Cardiac fibroblast (primary cell): Measurements from ENCODE around the gene GPR137B.

Experiments
- DNase-seq, 2 donors: peaks; one replicate each; pipeline versions ENCODE4 v3.0.0 to v3.0.0-alpha.2; 2010; ENCODE audit warnings: low read depth in 2 of 2
- H3K4me3 ChIP-seq, 2 donors: replicated peaks in 1 of 2; 1 replicate in 1 of 2; 2 replicates in 1 of 2; pipeline ENCODE4 v1.5.1; 2011; ENCODE audit warnings: low read depth in 2 of 2, low read length in 2 of 2, mild to moderate bottlenecking in 2 of 2, moderate library complexity in 1 of 2
- TF ChIP-seq, protein P1 (sequence below): IDR thresholded peaks from one replicate; pipeline ENCODE4 v1.5.1; 2011; ENCODE audit warnings: low read depth, mild to moderate bottlenecking, low read length, inconsistent platforms

Gene GPR137B

DNA sequence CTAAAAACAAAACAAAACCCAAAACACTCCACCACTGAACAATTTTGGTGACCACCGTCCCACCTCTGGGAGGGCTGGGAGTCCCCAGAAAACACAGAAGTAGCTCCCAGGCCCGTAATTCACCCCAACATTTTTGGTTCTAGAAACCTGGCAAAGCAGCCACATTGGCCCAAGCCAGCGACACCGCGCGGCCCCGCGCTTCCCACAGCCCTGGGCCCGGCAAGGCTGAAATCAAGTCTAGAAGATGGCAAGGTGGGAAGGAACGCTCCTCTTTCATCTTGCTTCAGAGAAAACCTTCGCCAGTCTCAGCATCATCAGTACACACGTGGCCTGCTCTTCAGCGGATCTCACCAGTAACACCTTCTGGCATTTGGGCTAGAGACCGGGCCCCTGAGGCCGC lies 41.5 kb upstream of the GPR137B start:
- TF ChIP-seq, protein P1, sequence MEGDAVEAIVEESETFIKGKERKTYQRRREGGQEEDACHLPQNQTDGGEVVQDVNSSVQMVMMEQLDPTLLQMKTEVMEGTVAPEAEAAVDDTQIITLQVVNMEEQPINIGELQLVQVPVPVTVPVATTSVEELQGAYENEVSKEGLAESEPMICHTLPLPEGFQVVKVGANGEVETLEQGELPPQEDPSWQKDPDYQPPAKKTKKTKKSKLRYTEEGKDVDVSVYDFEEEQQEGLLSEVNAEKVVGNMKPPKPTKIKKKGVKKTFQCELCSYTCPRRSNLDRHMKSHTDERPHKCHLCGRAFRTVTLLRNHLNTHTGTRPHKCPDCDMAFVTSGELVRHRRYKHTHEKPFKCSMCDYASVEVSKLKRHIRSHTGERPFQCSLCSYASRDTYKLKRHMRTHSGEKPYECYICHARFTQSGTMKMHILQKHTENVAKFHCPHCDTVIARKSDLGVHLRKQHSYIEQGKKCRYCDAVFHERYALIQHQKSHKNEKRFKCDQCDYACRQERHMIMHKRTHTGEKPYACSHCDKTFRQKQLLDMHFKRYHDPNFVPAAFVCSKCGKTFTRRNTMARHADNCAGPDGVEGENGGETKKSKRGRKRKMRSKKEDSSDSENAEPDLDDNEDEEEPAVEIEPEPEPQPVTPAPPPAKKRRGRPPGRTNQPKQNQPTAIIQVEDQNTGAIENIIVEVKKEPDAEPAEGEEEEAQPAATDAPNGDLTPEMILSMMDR, result no peak
- DNase-seq, result no peak
- H3K4me3 ChIP-seq, result no peak overlapping the region

DNA sequence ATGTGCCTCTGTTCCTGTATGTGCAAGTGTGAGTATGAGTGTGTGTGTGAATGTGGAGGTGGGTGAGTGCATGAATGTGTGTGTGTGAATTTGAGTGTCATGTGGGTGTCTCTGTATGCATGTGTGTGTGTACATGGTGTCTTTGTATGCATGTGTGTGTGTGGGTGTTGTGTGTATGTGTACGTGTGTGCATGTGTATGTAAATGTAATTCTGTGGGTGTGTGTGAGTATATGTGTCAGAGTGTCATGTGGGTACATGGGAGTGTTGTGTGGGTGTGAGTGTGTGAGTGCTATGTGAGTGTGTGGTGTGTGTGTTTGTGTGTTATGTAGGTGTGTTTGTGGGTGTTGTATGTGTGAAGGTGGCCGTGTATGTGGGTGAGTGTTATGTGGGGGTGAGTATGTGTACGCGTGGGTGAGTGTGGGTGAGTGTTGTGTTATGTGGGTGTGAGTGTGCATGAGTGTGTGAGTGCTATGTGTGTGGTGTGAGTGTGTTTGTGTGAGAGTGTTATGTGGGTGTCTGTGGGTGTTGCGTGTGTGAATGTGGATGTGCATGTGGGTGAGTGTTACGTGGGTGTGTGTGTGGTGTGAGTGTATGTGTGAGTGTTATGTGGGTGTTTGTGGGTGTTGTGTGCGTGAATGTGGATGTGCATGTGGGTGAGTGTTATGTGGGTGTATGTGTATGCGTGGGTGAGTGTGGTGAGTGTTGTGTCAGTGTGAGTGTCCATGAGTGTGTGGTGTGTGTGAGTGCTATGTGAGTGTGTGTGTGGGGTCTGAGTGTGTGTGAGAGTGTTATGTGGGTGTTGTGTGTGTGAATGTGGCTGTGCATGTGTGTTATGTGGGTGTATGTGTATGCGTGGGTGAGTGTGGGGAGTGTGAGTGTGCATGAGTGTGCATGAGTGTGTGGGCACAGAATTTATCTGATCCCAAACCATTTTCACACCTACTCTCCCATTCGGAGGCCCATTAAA lies 40.8 kb upstream of the GPR137B start:
- TF ChIP-seq, protein P1, result no peak
- H3K4me3 ChIP-seq, result no peak overlapping the region
- DNase-seq, result no peak

DNA sequence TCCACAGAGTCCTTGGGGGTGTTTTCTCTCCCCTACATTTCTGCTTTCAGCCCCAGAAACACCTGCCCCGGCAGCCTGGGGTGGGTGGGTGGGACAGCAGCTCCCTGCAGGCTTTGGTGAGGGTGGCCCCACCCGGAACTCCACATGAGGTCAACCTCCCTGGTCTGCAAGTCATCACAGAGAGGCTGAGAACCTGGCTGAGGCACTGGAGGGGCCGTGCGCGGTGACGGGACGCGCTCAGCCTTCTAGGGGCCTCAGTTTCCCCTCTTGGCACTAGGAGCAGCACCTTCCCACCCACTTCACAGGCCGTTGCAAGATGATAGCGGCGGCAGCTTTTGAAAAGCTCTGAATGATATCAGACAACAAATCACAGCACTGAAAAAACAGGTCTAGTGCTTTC lies 39.7 kb upstream of the GPR137B start:
- no peak overlapping the region for H3K4me3 ChIP-seq
- TF ChIP-seq, protein P1, result no peak
- no peak for DNase-seq

DNA sequence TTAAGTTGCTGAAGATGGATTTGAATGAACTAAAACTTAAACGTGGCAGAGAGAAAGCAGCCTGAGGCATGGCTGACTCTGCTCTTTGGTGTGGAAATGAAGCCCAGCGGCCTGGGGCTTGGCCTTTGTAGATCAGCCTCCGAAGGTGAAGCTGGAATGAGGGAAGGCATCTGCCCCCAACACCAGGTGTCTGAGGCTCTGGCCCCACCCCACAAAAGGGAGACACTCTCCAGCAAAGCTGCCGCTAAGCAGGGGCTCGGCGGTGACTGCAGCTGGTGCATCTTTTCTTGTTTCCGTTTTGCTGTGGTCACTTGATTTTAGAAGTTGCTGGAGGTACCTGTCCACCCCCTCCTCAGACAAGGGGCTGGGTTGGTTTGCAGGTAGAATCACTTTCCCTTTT lies 39.3 kb upstream of the GPR137B start:
- TF ChIP-seq, protein P1, result no peak
- H3K4me3 ChIP-seq, result no peak overlapping the region
- no peak for DNase-seq

DNA sequence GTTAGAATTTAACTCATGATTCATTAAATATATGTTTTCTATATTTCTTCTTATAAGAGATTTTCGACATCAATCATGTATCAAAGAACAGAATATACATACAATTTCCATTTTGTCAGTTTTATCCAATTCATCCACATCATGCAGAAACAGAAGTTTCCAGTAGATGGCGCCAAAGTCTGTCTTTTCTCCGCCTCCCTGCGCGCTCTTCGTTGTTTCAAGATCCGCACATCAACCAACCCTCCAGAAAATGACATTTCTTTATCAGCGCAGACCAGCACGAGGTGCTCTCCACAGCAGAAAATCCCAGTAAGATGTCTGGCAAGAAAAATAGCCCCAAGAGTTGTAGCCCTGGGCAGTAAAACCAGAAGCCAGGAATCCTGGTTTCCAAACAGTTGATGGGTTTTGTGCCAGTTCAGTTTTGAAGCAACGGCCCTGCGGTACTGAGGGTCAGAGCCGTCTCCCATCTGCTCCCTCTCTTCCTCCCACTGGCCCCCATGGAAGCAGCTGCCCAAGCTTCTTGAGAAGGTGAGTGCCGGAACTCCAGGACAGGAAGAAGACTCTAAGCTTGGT lies 38.6 kb upstream of the GPR137B start:
- DNase-seq, result peak; percentile 70 to 76
- TF ChIP-seq, protein P1, result peak; percentile 62
- H3K4me3 ChIP-seq, result no peak overlapping the region

DNA sequence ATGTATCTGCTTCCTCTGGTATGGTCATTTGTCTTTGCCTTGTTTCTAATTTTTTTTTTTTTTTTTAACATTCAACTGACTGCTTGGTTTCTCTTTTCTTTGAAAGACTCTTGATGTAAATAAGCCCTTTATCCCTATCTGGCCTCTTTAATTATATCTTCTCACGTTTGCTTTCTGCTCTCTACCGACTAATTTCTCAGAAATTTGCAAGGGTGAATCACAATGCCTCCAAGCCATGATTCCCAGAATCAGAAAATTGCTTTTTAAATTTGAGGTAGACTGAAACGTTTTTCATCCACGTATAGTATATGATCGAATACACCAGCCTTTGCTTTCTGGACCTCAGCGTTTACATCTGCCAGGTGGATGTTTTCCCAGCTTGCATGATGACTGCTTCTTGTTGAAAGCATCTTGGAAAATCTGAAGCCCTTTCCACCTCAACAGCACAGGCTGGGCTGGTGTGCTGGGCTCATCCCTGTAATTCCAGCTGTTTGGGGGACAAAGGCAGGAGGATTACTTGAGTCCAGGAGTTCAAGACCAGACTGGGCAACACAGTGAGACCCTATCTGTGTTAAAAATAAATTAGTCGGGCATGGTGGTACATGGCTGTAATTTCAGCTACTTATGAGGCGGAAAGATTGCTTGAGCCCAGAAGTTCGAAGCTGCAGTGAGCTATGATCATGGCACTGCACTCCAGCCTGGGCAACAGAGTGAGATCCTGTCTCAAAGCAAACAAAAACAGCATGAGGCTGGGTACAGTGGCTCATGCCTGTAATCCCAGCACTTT lies 35.0 kb upstream of the GPR137B start:
- no peak overlapping the region for H3K4me3 ChIP-seq
- no peak for DNase-seq
- TF ChIP-seq, protein P1, result no peak
